Mucosa of descending colon (tissue), 3 donors: ENCODE results near the gene SEZ6L. TPM values are rescaled to one million over a fixed set of nuclear protein-coding genes. Genes with fewer than 3 reads are reported as not detected.

ENCODE experiments used
- ATAC-seq: fragments of 200-7000 bp; cut with Tn5 transposase; one replicate; pipeline ENCODE4 v1.9.1; 2020; ENCODE audit warnings: mild to moderate bottlenecking, moderate library complexity
- DNase-seq, 3 donors: peaks; one replicate each; pipeline ENCODE4 v3.0.0-alpha.2; 2020
- H3K36me3 ChIP-seq: fragments of 200-600 bp; one replicate; pipeline ENCODE4 v1.8.0; 2021; ENCODE audit warnings: low read depth, mild to moderate bottlenecking
- H3K4me1 ChIP-seq: fragments of 200-600 bp; one replicate; pipeline ENCODE4 v1.8.0; 2021; ENCODE audit warnings: low read depth, mild to moderate bottlenecking
- H3K4me3 ChIP-seq: fragments of 200-600 bp; one replicate; pipeline ENCODE4 v1.8.0; 2021; ENCODE audit warnings: mild to moderate bottlenecking
- H3K9me3 ChIP-seq: fragments of 200-600 bp; one replicate; pipeline ENCODE4 v1.8.0; 2021; ENCODE audit warnings: mild to moderate bottlenecking
- CTCF ChIP-seq: fragments of 200-600 bp; IDR thresholded peaks from one replicate; pipeline ENCODE4 v1.8.0; 2022; ENCODE audit warnings: antibody characterized with exemption, mild to moderate bottlenecking
- intact Hi-C, 2 donors: fragments of 100-400 bp; cut with DNase I in 1 of 2; cut with micrococcal nuclease in 1 of 2; formaldehyde crosslinking; loops; one replicate each; pipeline versions ENCODE4 v1.11.0 to v1.11.1; 2022; cut with DNase I, micrococcal nuclease
- total RNA-seq, 3 donors: library from RNA; stranded (reverse); fragmentation: NEBNext Ultra II Directional in 2 of 3; extraction: Animal tissue kit (Norgen Biotek cat#: 25700) in 2 of 3; gene quantifications; one replicate each; pipeline versions ENCODE4 v1.2.1 to v1.2.4, GENCODE V29; 2021 to 2023
- donor health status: DM: no; HTN: no; CAD: no; lungs with moderate emphysema.
- donor health status: DM: no; HTN: no; CAD: no.
- donor health status: DM: no; HTN: yes; CAD: no.

SEZ6L gene
- total RNA-seq, 3 donors from 2014 or later = 0.09 to 2.0 TPM; not detected in 1

GRCh38 chr22:26416670-26417276, 247.5 kb downstream of the SEZ6L start:
- Histone ChIP-seq H3K4me1 (no peaks in the 10 kb centered on the region), H3K9me3 (no peaks in the 10 kb centered on the region), H3K36me3 (no peaks in the 10 kb centered on the region), H3K4me3 (no peak overlapping the region)
- intact Hi-C loops = no loop called here
- DNase-seq (no peak), ATAC-seq (no peak)
- no peak for TF ChIP-seq CTCF

- ATAC-seq (no peak), DNase-seq (no peak)
- no peaks in the 10 kb centered on the region for H3K4me1 ChIP-seq
- no peak overlapping the region for H3K4me3 ChIP-seq
- H3K9me3 ChIP-seq = no peaks in the 10 kb centered on the region
- no peaks in the 10 kb centered on the region for H3K36me3 ChIP-seq
- intact Hi-C loops = no loop called here
- TF ChIP-seq CTCF = no peak
Measured at GRCh38 chr22:26417406-26417805, 248.1 kb downstream of the SEZ6L start.

- H3K9me3 ChIP-seq = peaks cover 5% of the 10 kb centered on the region
- TF ChIP-seq CTCF = no peak
- intact Hi-C loops = no loop called here
- H3K4me3 ChIP-seq = no peak overlapping the region
- ATAC-seq (no peak), DNase-seq (no peak)
- no peaks in the 10 kb centered on the region for H3K4me1 ChIP-seq
- H3K36me3 ChIP-seq = no peaks in the 10 kb centered on the region
Measured at GRCh38 chr22:26418620-26419019, 249.4 kb downstream of the SEZ6L start.

- Histone ChIP-seq H3K9me3 (peaks cover 5% of the 10 kb centered on the region), H3K36me3 (no peaks in the 10 kb centered on the region), H3K4me3 (no peak overlapping the region), H3K4me1 (peaks cover 8% of the 10 kb centered on the region)
- DNase-seq (no peak), ATAC-seq (no peak)
- intact Hi-C loops = no loop called here
- no peak for TF ChIP-seq CTCF
Measured at GRCh38 chr22:26426924-26427323, 257.7 kb downstream of the SEZ6L start.

- no peak for TF ChIP-seq CTCF
- ATAC-seq = peak; percentile 91
Measured at GRCh38 chr22:26428515-26429457, 259.5 kb downstream of the SEZ6L start, which contains the start of gene ASPHD2. TSS of gene ASPHD2 (plus strand) at chr22:26429260. CDS start at chr22:26433616, 4,356 bp downstream.

More at GRCh38 chr22:26428515-26429457, 259.5 kb downstream of the SEZ6L start, which contains the start of gene ASPHD2:
- Histone ChIP-seq H3K4me3 (peak within 1 kb of the TSS; percentile 36), H3K4me1 (peaks cover 8% of the 10 kb centered on the region), H3K36me3 (no peaks in the 10 kb centered on the region), H3K9me3 (no peaks in the 10 kb centered on the region)
- intact Hi-C loops = no loop called here
- DNase-seq = peak; percentile 71 to 85 (median 78)
